Keratinocyte (primary cell): ENCODE results near the gene KIF26A. TPM values are rescaled to one million over a fixed set of nuclear protein-coding genes. Genes with fewer than 3 reads are reported as not detected.

Source experiments
- DNase-seq: peaks from one replicate; pipeline ENCODE4 v3.0.0-alpha.2; 2011; ENCODE audit warnings: low read depth, missing footprints, low spot score
- FAIRE-seq: peaks from 2 replicates; lab custom pipeline; 2011; peaks lifted over from hg19 to GRCh38; lab: Jason Lieb, UNC
- H2AFZ ChIP-seq: 2 replicates; pipeline ENCODE4 v1.6.0; 2012; ENCODE audit warnings: low read length, control low read depth, inconsistent platforms; ENCODE audit not compliant: control insufficient read depth
- H3K27ac ChIP-seq: 2 replicates; pipeline ENCODE4 v1.5.1; 2011; ENCODE audit warnings: low read length; ENCODE audit not compliant: control insufficient read depth, insufficient read depth
- H3K27me3 ChIP-seq: 3 replicates; pipeline ENCODE4 v1.6.0; 2011; ENCODE audit warnings: low read length; ENCODE audit not compliant: control insufficient read depth, insufficient read depth; ENCODE audit errors: extremely low read depth
- H3K36me3 ChIP-seq, 2 experiments: 2 replicates in 1 of 2; 3 replicates in 1 of 2; pipeline ENCODE4 v1.5.1; 2011; ENCODE audit warnings: low read length in 2 of 2, mild to moderate bottlenecking in 1 of 2; ENCODE audit not compliant: control insufficient read depth in 2 of 2, insufficient read depth in 2 of 2; ENCODE audit errors: extremely low read depth in 1 of 2
- H3K4me1 ChIP-seq: 3 replicates; pipeline ENCODE4 v1.5.1; 2011; ENCODE audit warnings: low read length; ENCODE audit not compliant: control insufficient read depth, insufficient read depth; ENCODE audit errors: extremely low read depth
- H3K4me2 ChIP-seq: 3 replicates; pipeline ENCODE4 v1.6.0; 2011; ENCODE audit warnings: low read depth, low read length; ENCODE audit not compliant: control insufficient read depth, insufficient read depth; ENCODE audit errors: extremely low read depth
- H3K4me3 ChIP-seq, 3 experiments: fragments of 200-600 bp in 1 of 3; sonication (generic) in 1 of 3; 2 replicates in 2 of 3; 3 replicates in 1 of 3; pipeline ENCODE4 v1.5.1; 2011 to 2016; ENCODE audit warnings: low read length in 3 of 3, mild to moderate bottlenecking in 3 of 3, control low read depth in 2 of 3, inconsistent platforms in 1 of 3, low read depth in 1 of 3, mixed read lengths in 1 of 3, mixed run types in 1 of 3, moderate library complexity in 1 of 3; ENCODE audit not compliant: control insufficient read depth in 2 of 3, insufficient read depth in 2 of 3; ENCODE audit errors: extremely low read depth in 1 of 3
- H3K79me2 ChIP-seq: 2 replicates; pipeline ENCODE4 v1.6.0; 2012; ENCODE audit warnings: low read length; ENCODE audit not compliant: control insufficient read depth, insufficient read depth
- H3K9ac ChIP-seq: 3 replicates; pipeline ENCODE4 v1.6.0; 2011; ENCODE audit warnings: low read length; ENCODE audit not compliant: control insufficient read depth, insufficient read depth; ENCODE audit errors: extremely low read depth
- H3K9me1 ChIP-seq: 3 replicates; pipeline ENCODE4 v1.6.0; 2011; ENCODE audit warnings: low read length; ENCODE audit not compliant: control insufficient read depth, insufficient read depth; ENCODE audit errors: extremely low read depth
- H3K9me3 ChIP-seq: 2 replicates; pipeline ENCODE4 v1.5.1; 2012; ENCODE audit warnings: low read depth, low read length; ENCODE audit not compliant: control insufficient read depth
- H4K20me1 ChIP-seq: 3 replicates; pipeline ENCODE4 v1.6.0; 2011; ENCODE audit warnings: low read length; ENCODE audit not compliant: control insufficient read depth, insufficient read depth; ENCODE audit errors: extremely low read depth
- EZH2 ChIP-seq: IDR thresholded peaks from one replicate; pipeline ENCODE4 v1.6.1; 2012; ENCODE audit warnings: inconsistent platforms, mild to moderate bottlenecking, low read length, moderate library complexity
- dilution Hi-C: fragments of 300-500 bp; cut with MboI; formaldehyde crosslinking; loops from one replicate; pipeline ENCODE4 v1.7.0; 2020; ENCODE audit warnings: low sequenced_read_pairs; ENCODE audit not compliant: extremely low pct_ligation_motif_present
- polyA plus RNA-seq, 5 experiments: library from polyadenylated mRNA; depleted of rRNA in 3 of 5; stranded (reverse) in 3 of 5; stranded (forward) in 1 of 5; unstranded in 1 of 5; fragments of >200 nt; gene quantifications; 1 replicate in 1 of 5; 2 replicates in 3 of 5; 3 replicates in 1 of 5; pipeline versions ENCODE4 v1.2.1 to v1.2.3, GENCODE V29; 2011 to 2012; ENCODE audit warnings: missing spikeins in 2 of 5, low read depth in 1 of 5, low replicate concordance in 1 of 5
- TF ChIP-seq, protein P1 (sequence below), 3 experiments: IDR thresholded peaks in 1 of 3; conservative IDR thresholded peaks in 1 of 3; optimal IDR thresholded peaks in 1 of 3; 2 replicates in 2 of 3; 3 replicates in 1 of 3; pipeline versions ENCODE3 to v1.5.1; 2011; ENCODE audit warnings: low read length in 3 of 3, mild to moderate bottlenecking in 3 of 3, moderate library complexity in 2 of 3, control low read depth in 1 of 3, inconsistent platforms in 1 of 3; ENCODE audit not compliant: insufficient read depth in 2 of 3; ENCODE audit errors: extremely low read depth in 1 of 3

KIF26A gene
- polyA plus RNA-seq, 1 donor (not counting 4 experiments of a cell fraction or from before 2014, with no cell fraction given), result 0.07 TPM

DNA sequence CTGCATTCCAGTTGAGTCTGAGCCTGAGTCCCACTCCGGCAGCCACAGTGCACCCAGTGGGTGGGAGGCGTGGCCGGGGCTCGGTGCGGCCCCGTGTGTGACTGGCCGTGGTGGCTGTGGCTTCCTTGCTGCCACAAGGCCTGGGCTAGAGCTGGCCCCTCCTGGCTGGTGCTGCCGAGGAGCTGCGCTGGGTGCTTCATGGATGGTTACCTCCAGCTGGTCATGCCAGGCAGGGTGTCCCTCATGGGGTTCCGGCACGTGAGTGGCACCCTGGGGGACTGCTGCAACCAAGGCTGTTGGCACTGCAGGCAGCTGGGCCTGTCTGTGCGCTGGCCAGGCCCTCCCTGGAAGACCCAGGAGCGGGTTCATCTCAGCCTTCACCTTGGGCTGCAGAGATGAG, 62.7 kb downstream of the KIF26A start:
- DNase-seq (no peak), FAIRE-seq (no peak)
- Histone ChIP-seq H3K79me2 (no peaks in the 10 kb centered on the region), H2AFZ (no peak overlapping the region), H3K9me1 (no peaks in the 10 kb centered on the region), H3K9ac (no peak overlapping the region), H3K27me3 (peaks cover 10% of the 10 kb centered on the region), H4K20me1 (no peaks in the 10 kb centered on the region), H3K36me3 (no peaks in the 10 kb centered on the region), H3K4me1 (no peaks in the 10 kb centered on the region), H3K4me3 (no peak overlapping the region), H3K9me3 (no peaks in the 10 kb centered on the region), H3K27ac (no peak overlapping the region), H3K4me2 (no peak overlapping the region)
- dilution Hi-C loops, result no loop called here
- TF ChIP-seq EZH2, result no peak
- TF ChIP-seq, protein P1, sequence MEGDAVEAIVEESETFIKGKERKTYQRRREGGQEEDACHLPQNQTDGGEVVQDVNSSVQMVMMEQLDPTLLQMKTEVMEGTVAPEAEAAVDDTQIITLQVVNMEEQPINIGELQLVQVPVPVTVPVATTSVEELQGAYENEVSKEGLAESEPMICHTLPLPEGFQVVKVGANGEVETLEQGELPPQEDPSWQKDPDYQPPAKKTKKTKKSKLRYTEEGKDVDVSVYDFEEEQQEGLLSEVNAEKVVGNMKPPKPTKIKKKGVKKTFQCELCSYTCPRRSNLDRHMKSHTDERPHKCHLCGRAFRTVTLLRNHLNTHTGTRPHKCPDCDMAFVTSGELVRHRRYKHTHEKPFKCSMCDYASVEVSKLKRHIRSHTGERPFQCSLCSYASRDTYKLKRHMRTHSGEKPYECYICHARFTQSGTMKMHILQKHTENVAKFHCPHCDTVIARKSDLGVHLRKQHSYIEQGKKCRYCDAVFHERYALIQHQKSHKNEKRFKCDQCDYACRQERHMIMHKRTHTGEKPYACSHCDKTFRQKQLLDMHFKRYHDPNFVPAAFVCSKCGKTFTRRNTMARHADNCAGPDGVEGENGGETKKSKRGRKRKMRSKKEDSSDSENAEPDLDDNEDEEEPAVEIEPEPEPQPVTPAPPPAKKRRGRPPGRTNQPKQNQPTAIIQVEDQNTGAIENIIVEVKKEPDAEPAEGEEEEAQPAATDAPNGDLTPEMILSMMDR (optimal IDR thresholded peaks at IDR 0.05 in 1 of 3, IDR thresholded peaks at IDR 0.05 in 1 of 3, conservative IDR thresholded peaks at IDR 0.05 in 1 of 3; ENCODE audit: extremely low read depth in 1 of 3, insufficient read depth in 2 of 3, low read length in 3 of 3), result no peak

- no peak for DNase-seq
- no peak for TF ChIP-seq EZH2
- TF ChIP-seq, protein P1 (optimal IDR thresholded peaks at IDR 0.05 in 1 of 3, IDR thresholded peaks at IDR 0.05 in 1 of 3, conservative IDR thresholded peaks at IDR 0.05 in 1 of 3; ENCODE audit: extremely low read depth in 1 of 3, insufficient read depth in 2 of 3, low read length in 3 of 3), result no peak
- H3K4me1 ChIP-seq, result no peaks in the 10 kb centered on the region
- no peak overlapping the region for H3K4me3 ChIP-seq
- no peaks in the 10 kb centered on the region for H3K36me3 ChIP-seq
- peaks cover 5% of the 10 kb centered on the region for H3K27me3 ChIP-seq
- no peak for FAIRE-seq
- dilution Hi-C loops, result no loop called here
- no peak overlapping the region for H2AFZ ChIP-seq
- no peaks in the 10 kb centered on the region for H3K9me1 ChIP-seq
- no peak overlapping the region for H3K9ac ChIP-seq
- no peaks in the 10 kb centered on the region for H4K20me1 ChIP-seq
- H3K27ac ChIP-seq, result no peak overlapping the region
- H3K4me2 ChIP-seq, result no peak overlapping the region
- no peaks in the 10 kb centered on the region for H3K9me3 ChIP-seq
- H3K79me2 ChIP-seq, result no peaks in the 10 kb centered on the region
These were observed 63.1 kb downstream of the KIF26A start for GRCh38 chr14:104201496-104201895.
